Nucleus accumbens (tissue), 56 donors: Measurements from ENCODE around the gene RBMY1E.
"Not testable (repeated sequence)": the region's sequence is repeated elsewhere in the genome, so short reads cannot be mapped to it uniquely, and the experiment has no call there.

ENCODE experiments used
- DNase-seq, 56 donors: peaks; one replicate each; lab custom pipeline; 2025; lab: John Stamatoyannopoulos, UW

RBMY1E gene

GRCh38 chrY:21917932-21918331, at the start of gene RBMY1E:
RBMY1E (minus strand) TSS chrY:21918032; CDS start chrY:21916054, 1,978 bp downstream.
- not testable (repeated sequence) for DNase-seq

- DNase-seq, result not testable (repeated sequence)
These were observed 23.4 kb downstream of the RBMY1E start, which contains the start of gene RBMY1D for GRCh38 chrY:21894426-21894825. RBMY1D (minus strand) TSS chrY:21894526; CDS start chrY:21892513, 2,013 bp downstream.

GRCh38 chrY:21869407-21870076, 48.3 kb downstream of the RBMY1E start:
- not testable (repeated sequence) for DNase-seq
